ENCODE measurements around the gene ZBTB46. TPM values are rescaled to one million over a fixed set of nuclear protein-coding genes. Genes with fewer than 3 reads are reported as not detected.

Gene ZBTB46
- total and polyA plus RNA-seq, 2 donors (not counting 1 experiment from before 2014, with no cell fraction given): 0.96 to 4.5 TPM

DNA sequence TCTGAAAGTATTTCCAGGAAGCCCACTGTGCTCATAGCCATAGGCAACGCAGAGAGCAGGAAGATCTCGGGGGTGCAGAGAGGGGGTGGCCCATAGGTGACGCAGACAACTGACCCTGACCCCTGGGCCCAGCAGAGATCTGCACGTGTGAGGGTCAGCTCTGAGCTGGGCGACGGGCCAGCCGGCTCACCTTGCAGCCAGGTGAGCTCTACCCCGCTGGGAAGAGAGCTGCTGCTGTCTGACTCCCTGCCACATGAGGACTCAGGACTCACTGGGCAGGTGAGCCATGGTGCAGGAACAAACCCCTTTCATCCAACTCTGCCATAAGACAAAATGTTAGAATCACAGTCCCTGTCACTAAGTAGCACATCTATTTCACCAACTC lies 19.6 kb downstream of the ZBTB46 start:
- no peaks in the 10 kb centered on the region for H3K4me1 ChIP-seq (ENCODE audit: control insufficient read depth, extremely low read depth, insufficient read depth, low read length)
- no peaks in the 10 kb centered on the region for H3K9me3 ChIP-seq (ENCODE audit: control insufficient read depth, insufficient read depth, low read depth, low read length)
- no peaks in the 10 kb centered on the region for H3K27me3 ChIP-seq (ENCODE audit: control insufficient read depth, insufficient read depth, low read length)
- no peaks in the 10 kb centered on the region for H4K20me1 ChIP-seq (ENCODE audit: control insufficient read depth, extremely low read depth, insufficient read depth, low read length)
- no peak for DNase-seq (ENCODE audit: low read depth in 2 of 2)
- H3K79me2 ChIP-seq (ENCODE audit: control insufficient read depth, insufficient read depth, low read length): no peaks in the 10 kb centered on the region
- H3K27ac ChIP-seq (ENCODE audit: insufficient read depth, low read length): no peak overlapping the region
- no peak overlapping the region for H3K9ac ChIP-seq (ENCODE audit: insufficient read depth, low read length)
- H3K4me3 ChIP-seq (replicated peaks in 1 of 4; ENCODE audit: control extremely low read depth in 1 of 4, insufficient read depth in 1 of 4, low read depth in 3 of 4, low read length in 4 of 4): no peak overlapping the region
- H2AFZ ChIP-seq (ENCODE audit: low read length): no peak overlapping the region
- no peak for TF ChIP-seq EZH2 (IDR thresholded peaks at IDR 0.05; ENCODE audit: low read length, missing control alignments)
- TF ChIP-seq, protein P1, sequence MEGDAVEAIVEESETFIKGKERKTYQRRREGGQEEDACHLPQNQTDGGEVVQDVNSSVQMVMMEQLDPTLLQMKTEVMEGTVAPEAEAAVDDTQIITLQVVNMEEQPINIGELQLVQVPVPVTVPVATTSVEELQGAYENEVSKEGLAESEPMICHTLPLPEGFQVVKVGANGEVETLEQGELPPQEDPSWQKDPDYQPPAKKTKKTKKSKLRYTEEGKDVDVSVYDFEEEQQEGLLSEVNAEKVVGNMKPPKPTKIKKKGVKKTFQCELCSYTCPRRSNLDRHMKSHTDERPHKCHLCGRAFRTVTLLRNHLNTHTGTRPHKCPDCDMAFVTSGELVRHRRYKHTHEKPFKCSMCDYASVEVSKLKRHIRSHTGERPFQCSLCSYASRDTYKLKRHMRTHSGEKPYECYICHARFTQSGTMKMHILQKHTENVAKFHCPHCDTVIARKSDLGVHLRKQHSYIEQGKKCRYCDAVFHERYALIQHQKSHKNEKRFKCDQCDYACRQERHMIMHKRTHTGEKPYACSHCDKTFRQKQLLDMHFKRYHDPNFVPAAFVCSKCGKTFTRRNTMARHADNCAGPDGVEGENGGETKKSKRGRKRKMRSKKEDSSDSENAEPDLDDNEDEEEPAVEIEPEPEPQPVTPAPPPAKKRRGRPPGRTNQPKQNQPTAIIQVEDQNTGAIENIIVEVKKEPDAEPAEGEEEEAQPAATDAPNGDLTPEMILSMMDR (conservative IDR thresholded peaks at IDR 0.05 in 1 of 2, IDR thresholded peaks at IDR 0.05 in 1 of 2; ENCODE audit: low read depth in 1 of 2, low read length in 2 of 2): no peak
- no peaks in the 10 kb centered on the region for H3K36me3 ChIP-seq (ENCODE audit: control insufficient read depth, insufficient read depth, low read length)
- no peak overlapping the region for H3K4me2 ChIP-seq (ENCODE audit: extremely low read depth, insufficient read depth, low read length)

DNA sequence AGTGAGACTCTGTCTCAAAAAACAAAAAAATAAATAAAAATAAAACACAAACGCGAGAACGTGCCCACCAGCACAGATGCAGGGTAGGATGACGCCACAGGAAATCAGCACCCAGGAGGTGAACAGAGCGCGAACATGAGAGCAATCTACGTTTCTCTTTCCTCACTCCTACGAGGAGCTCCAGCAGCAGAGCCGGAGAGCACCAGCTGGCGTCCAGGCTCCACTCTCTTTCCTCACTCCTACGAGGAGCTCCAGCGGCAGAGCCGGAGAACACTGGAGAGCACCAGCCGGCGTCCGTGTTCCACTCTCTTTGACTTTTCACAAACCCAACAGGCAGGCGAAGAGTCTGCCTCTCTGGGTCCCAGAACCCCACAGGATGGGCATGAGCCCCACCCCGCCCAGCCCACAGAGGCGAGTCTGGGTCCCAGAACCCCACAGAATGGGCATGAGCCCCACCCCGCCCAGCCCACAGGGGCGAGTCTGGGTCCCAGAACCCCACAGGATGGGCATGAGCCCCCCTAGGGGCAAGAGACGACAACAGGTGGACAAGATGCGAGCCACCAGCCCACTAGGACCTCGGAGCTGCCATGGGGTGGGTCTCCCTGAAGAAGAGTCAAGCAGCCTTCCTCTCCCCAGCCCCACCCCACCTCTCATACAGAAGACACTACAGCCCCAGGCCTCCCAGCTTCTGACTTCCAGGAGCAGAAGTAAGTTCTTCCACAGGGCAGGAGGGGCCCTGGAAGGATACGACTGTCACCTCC lies 20.2 kb downstream of the ZBTB46 start:
- H2AFZ ChIP-seq (ENCODE audit: low read length): no peak overlapping the region
- H4K20me1 ChIP-seq (ENCODE audit: control insufficient read depth, extremely low read depth, insufficient read depth, low read length): no peaks in the 10 kb centered on the region
- H3K4me3 ChIP-seq (replicated peaks in 1 of 4; ENCODE audit: control extremely low read depth in 1 of 4, insufficient read depth in 1 of 4, low read depth in 3 of 4, low read length in 4 of 4): no peak overlapping the region
- H3K9me3 ChIP-seq (ENCODE audit: control insufficient read depth, insufficient read depth, low read depth, low read length): no peaks in the 10 kb centered on the region
- H3K27me3 ChIP-seq (ENCODE audit: control insufficient read depth, insufficient read depth, low read length): no peaks in the 10 kb centered on the region
- no peak overlapping the region for H3K9ac ChIP-seq (ENCODE audit: insufficient read depth, low read length)
- no peaks in the 10 kb centered on the region for H3K4me1 ChIP-seq (ENCODE audit: control insufficient read depth, extremely low read depth, insufficient read depth, low read length)
- H3K27ac ChIP-seq (ENCODE audit: insufficient read depth, low read length): no peak overlapping the region
- no peak overlapping the region for H3K4me2 ChIP-seq (ENCODE audit: extremely low read depth, insufficient read depth, low read length)
- no peaks in the 10 kb centered on the region for H3K36me3 ChIP-seq (ENCODE audit: control insufficient read depth, insufficient read depth, low read length)
- no peak for DNase-seq (ENCODE audit: low read depth in 2 of 2)
- no peak for TF ChIP-seq EZH2 (IDR thresholded peaks at IDR 0.05; ENCODE audit: low read length, missing control alignments)
- TF ChIP-seq, protein P1 (conservative IDR thresholded peaks at IDR 0.05 in 1 of 2, IDR thresholded peaks at IDR 0.05 in 1 of 2; ENCODE audit: low read depth in 1 of 2, low read length in 2 of 2): no peak
- no peaks in the 10 kb centered on the region for H3K79me2 ChIP-seq (ENCODE audit: control insufficient read depth, insufficient read depth, low read length)

GRCh38 chr20:63809856-63810255 lies 21.2 kb downstream of the ZBTB46 start:
- H2AFZ ChIP-seq (ENCODE audit: low read length): no peak overlapping the region
- H3K9ac ChIP-seq (ENCODE audit: insufficient read depth, low read length): no peak overlapping the region
- no peaks in the 10 kb centered on the region for H3K9me3 ChIP-seq (ENCODE audit: control insufficient read depth, insufficient read depth, low read depth, low read length)
- no peak overlapping the region for H3K4me3 ChIP-seq (replicated peaks in 1 of 4; ENCODE audit: control extremely low read depth in 1 of 4, insufficient read depth in 1 of 4, low read depth in 3 of 4, low read length in 4 of 4)
- DNase-seq (ENCODE audit: low read depth in 2 of 2): no peak
- no peaks in the 10 kb centered on the region for H4K20me1 ChIP-seq (ENCODE audit: control insufficient read depth, extremely low read depth, insufficient read depth, low read length)
- no peaks in the 10 kb centered on the region for H3K79me2 ChIP-seq (ENCODE audit: control insufficient read depth, insufficient read depth, low read length)
- TF ChIP-seq, protein P1 (conservative IDR thresholded peaks at IDR 0.05 in 1 of 2, IDR thresholded peaks at IDR 0.05 in 1 of 2; ENCODE audit: low read depth in 1 of 2, low read length in 2 of 2): no peak
- TF ChIP-seq EZH2 (IDR thresholded peaks at IDR 0.05; ENCODE audit: low read length, missing control alignments): no peak
- no peaks in the 10 kb centered on the region for H3K4me1 ChIP-seq (ENCODE audit: control insufficient read depth, extremely low read depth, insufficient read depth, low read length)
- H3K4me2 ChIP-seq (ENCODE audit: extremely low read depth, insufficient read depth, low read length): no peak overlapping the region
- no peak overlapping the region for H3K27ac ChIP-seq (ENCODE audit: insufficient read depth, low read length)
- H3K36me3 ChIP-seq (ENCODE audit: control insufficient read depth, insufficient read depth, low read length): no peaks in the 10 kb centered on the region
- no peaks in the 10 kb centered on the region for H3K27me3 ChIP-seq (ENCODE audit: control insufficient read depth, insufficient read depth, low read length)
